Activated CD4-positive, CD25-positive, alpha-beta regulatory T cell (primary cell): ENCODE data around the gene SPO11.

ENCODE experiments used
- DNase-seq, 4 experiments: peaks; one replicate each; lab custom pipeline; 2025; lab: John Stamatoyannopoulos, UW

Gene SPO11

GRCh38 chr20:57310821-57311514, 18.6 kb upstream of the SPO11 start:
- DNase-seq = no peak

GRCh38 chr20:57312138-57312537, 17.5 kb upstream of the SPO11 start:
- DNase-seq = no peak

- DNase-seq = no peak
Measured at GRCh38 chr20:57313230-57313629, 16.4 kb upstream of the SPO11 start.

- DNase-seq = no peak
Measured at GRCh38 chr20:57313951-57314350, 15.7 kb upstream of the SPO11 start.

GRCh38 chr20:57315083-57315975, 14.3 kb upstream of the SPO11 start:
- DNase-seq = no peak

GRCh38 chr20:57315976-57316480, 13.6 kb upstream of the SPO11 start:
- no peak for DNase-seq

GRCh38 chr20:57316795-57317201, 12.8 kb upstream of the SPO11 start:
- no peak for DNase-seq

GRCh38 chr20:57317316-57317788, 12.3 kb upstream of the SPO11 start:
- DNase-seq = no peak

- DNase-seq = no peak
Measured at GRCh38 chr20:57317789-57318371, 11.7 kb upstream of the SPO11 start.

GRCh38 chr20:57319584-57319983, 10.0 kb upstream of the SPO11 start:
- no peak for DNase-seq

- DNase-seq = no peak
Measured at GRCh38 chr20:57320358-57320757, 9.2 kb upstream of the SPO11 start.

GRCh38 chr20:57321142-57321541, 8.5 kb upstream of the SPO11 start:
- no peak for DNase-seq

GRCh38 chr20:57322476-57322875, 7.1 kb upstream of the SPO11 start:
- no peak for DNase-seq

- DNase-seq = no peak
Measured at GRCh38 chr20:57323034-57323433, 6.6 kb upstream of the SPO11 start.

GRCh38 chr20:57325632-57326356, 3.8 kb upstream of the SPO11 start:
- no peak for DNase-seq

GRCh38 chr20:57326667-57327455, 2.7 kb upstream of the SPO11 start:
- DNase-seq = no peak

GRCh38 chr20:57327820-57328219, 1.8 kb upstream of the SPO11 start:
- no peak for DNase-seq

- DNase-seq = no peak
Measured at GRCh38 chr20:57330998-57331397, 1.4 kb downstream of the SPO11 start.

- no peak for DNase-seq
Measured at GRCh38 chr20:57332105-57333089, 2.8 kb downstream of the SPO11 start.

- DNase-seq = no peak
Measured at GRCh38 chr20:57335392-57335791, 5.8 kb downstream of the SPO11 start.
